Upper lobe of right lung (tissue), 1 donor: ENCODE data around the gene ACKR2. TPM values are rescaled to one million over a fixed set of nuclear protein-coding genes. Genes with fewer than 3 reads are reported as not detected.

ENCODE experiments used
- ATAC-seq: fragments of 200-7000 bp; cut with Tn5 transposase; one replicate; pipeline ENCODE4 v1.9.1; 2020; ENCODE audit warnings: mild to moderate bottlenecking, moderate library complexity
- DNase-seq: peaks from one replicate; pipeline ENCODE4 v3.0.0-alpha.2; 2020
- H3K27ac ChIP-seq: fragments of 200-600 bp; one replicate; pipeline ENCODE4 v1.8.0; 2022
- H3K27me3 ChIP-seq: fragments of 200-600 bp; one replicate; pipeline ENCODE4 v1.8.0; 2022; ENCODE audit warnings: mild to moderate bottlenecking
- H3K36me3 ChIP-seq: fragments of 200-600 bp; one replicate; pipeline ENCODE4 v1.8.0; 2022
- H3K4me1 ChIP-seq: fragments of 200-600 bp; one replicate; pipeline ENCODE4 v1.8.0; 2022
- H3K4me3 ChIP-seq: fragments of 200-600 bp; one replicate; pipeline ENCODE4 v1.8.0; 2022; ENCODE audit warnings: mild to moderate bottlenecking
- H3K9me3 ChIP-seq: fragments of 200-600 bp; one replicate; pipeline ENCODE4 v1.8.0; 2022
- CTCF ChIP-seq: fragments of 200-600 bp; IDR thresholded peaks from one replicate; pipeline ENCODE4 v1.8.0; 2022; ENCODE audit warnings: antibody characterized with exemption
- intact Hi-C: fragments of 100-400 bp; cut with DNase I; formaldehyde crosslinking; loops from one replicate; pipeline ENCODE4 v1.11.0; 2022
- total RNA-seq: library from RNA; stranded (reverse); fragmentation: NEBNext Ultra II Directional; extraction: Animal tissue kit (Norgen Biotek cat#: 25700); gene quantifications from one replicate; pipeline ENCODE4 v1.2.1, GENCODE V29; 2021
- donor health status: DM: no; HTN: yes; CAD: no; lungs with severe emphysema.

The ACKR2 gene
- total RNA-seq, 1 donor from 2014 or later, result 5.2 TPM

GRCh38 chr3:42873221-42873982 lies 64.2 kb downstream of the ACKR2 start:
- no peak for ATAC-seq
- no peak for DNase-seq
- intact Hi-C loops, result no loop called here
- no peak overlapping the region for H3K4me3 ChIP-seq
- no peaks in the 10 kb centered on the region for H3K4me1 ChIP-seq
- no peaks in the 10 kb centered on the region for H3K27me3 ChIP-seq
- H3K36me3 ChIP-seq, result no peaks in the 10 kb centered on the region
- no peak for TF ChIP-seq CTCF
- H3K9me3 ChIP-seq, result no peaks in the 10 kb centered on the region
- H3K27ac ChIP-seq, result no peak overlapping the region

- intact Hi-C loops, result no loop called here
- H3K4me1 ChIP-seq, result no peaks in the 10 kb centered on the region
- H3K4me3 ChIP-seq, result no peak overlapping the region
These were observed 65.5 kb downstream of the ACKR2 start for GRCh38 chr3:42874749-42875148.

GRCh38 chr3:42875325-42876151 lies 66.3 kb downstream of the ACKR2 start, which contains the start of gene CYP8B1:
Gene CYP8B1 (minus strand): TSS chr3:42875879. CDS start chr3:42875816, 63 bp downstream.
- no peaks in the 10 kb centered on the region for H3K4me1 ChIP-seq
- intact Hi-C loops, result no loop called here
- H3K27me3 ChIP-seq, result no peaks in the 10 kb centered on the region
- no peaks in the 10 kb centered on the region for H3K36me3 ChIP-seq
- DNase-seq (no peak), ATAC-seq (no peak)
- TF ChIP-seq CTCF, result no peak
- no peak within 1 kb of the TSS for H3K4me3 ChIP-seq
- no peak within 1 kb of the TSS for H3K27ac ChIP-seq
- no peaks in the 10 kb centered on the region for H3K9me3 ChIP-seq

More at GRCh38 chr3:42874749-42875148, 65.5 kb downstream of the ACKR2 start:
- DNase-seq (no peak), ATAC-seq (no peak)
- TF ChIP-seq CTCF, result no peak
- no peak overlapping the region for H3K27ac ChIP-seq
- no peaks in the 10 kb centered on the region for H3K9me3 ChIP-seq
- no peaks in the 10 kb centered on the region for H3K27me3 ChIP-seq
- H3K36me3 ChIP-seq, result no peaks in the 10 kb centered on the region

GRCh38 chr3:42876401-42876800 lies 67.2 kb downstream of the ACKR2 start:
- H3K27me3 ChIP-seq, result no peaks in the 10 kb centered on the region
- no peak for DNase-seq
- no peak overlapping the region for H3K4me3 ChIP-seq
- H3K9me3 ChIP-seq, result no peaks in the 10 kb centered on the region
- intact Hi-C loops, result no loop called here
- peaks cover 4% of the 10 kb centered on the region for H3K4me1 ChIP-seq
- no peak for ATAC-seq
- no peak overlapping the region for H3K27ac ChIP-seq
- no peak for TF ChIP-seq CTCF
- H3K36me3 ChIP-seq, result no peaks in the 10 kb centered on the region

GRCh38 chr3:42876940-42877720 lies 67.9 kb downstream of the ACKR2 start:
- Histone ChIP-seq H3K27ac (no peak overlapping the region), H3K27me3 (no peaks in the 10 kb centered on the region), H3K4me3 (no peak overlapping the region), H3K36me3 (no peaks in the 10 kb centered on the region), H3K4me1 (peaks cover 6% of the 10 kb centered on the region), H3K9me3 (no peaks in the 10 kb centered on the region)
- ATAC-seq (no peak), DNase-seq (no peak)
- no peak for TF ChIP-seq CTCF
- intact Hi-C loops, result no loop called here
